Esophagus squamous epithelium (tissue), 4 donors: Measurements from ENCODE around the gene WDR75.

Experiments used
- CTCF ChIP-seq, 6 experiments: fragments of 450-650 bp in 4 of 6; fragments of 200-600 bp in 2 of 6; sonication (generic) in 2 of 6; IDR thresholded peaks; one replicate each; pipeline ENCODE4 v1.5.1; 2016 to 2019; ENCODE audit warnings: antibody characterized with exemption in 6 of 6, mild to moderate bottlenecking in 4 of 6, moderate library complexity in 4 of 6
- POLR2A ChIP-seq, 4 donors: fragments of 450-650 bp; IDR thresholded peaks; one replicate each; pipeline ENCODE4 v1.6.1; 2017; ENCODE audit warnings: antibody characterized with exemption in 4 of 4, mild to moderate bottlenecking in 4 of 4, moderate library complexity in 3 of 4

- no peak for TF ChIP-seq CTCF (IDR thresholded peaks at IDR 0.05)
- no peak for TF ChIP-seq POLR2A (IDR thresholded peaks at IDR 0.05)
Measured at GRCh38 chr2:189506514-189506976, 65.3 kb downstream of the WDR75 start.
